ENCODE measurements around the gene RNF6.
A peak's percentile ranks its signal among the peaks of the same experiment; 100 is the strongest.

The RNF6 gene

GRCh38 chr13:26225896-26226617 is 3.9 kb upstream of the RNF6 start:
- DNase-seq (no peak), ATAC-seq (no peak)

DNA sequence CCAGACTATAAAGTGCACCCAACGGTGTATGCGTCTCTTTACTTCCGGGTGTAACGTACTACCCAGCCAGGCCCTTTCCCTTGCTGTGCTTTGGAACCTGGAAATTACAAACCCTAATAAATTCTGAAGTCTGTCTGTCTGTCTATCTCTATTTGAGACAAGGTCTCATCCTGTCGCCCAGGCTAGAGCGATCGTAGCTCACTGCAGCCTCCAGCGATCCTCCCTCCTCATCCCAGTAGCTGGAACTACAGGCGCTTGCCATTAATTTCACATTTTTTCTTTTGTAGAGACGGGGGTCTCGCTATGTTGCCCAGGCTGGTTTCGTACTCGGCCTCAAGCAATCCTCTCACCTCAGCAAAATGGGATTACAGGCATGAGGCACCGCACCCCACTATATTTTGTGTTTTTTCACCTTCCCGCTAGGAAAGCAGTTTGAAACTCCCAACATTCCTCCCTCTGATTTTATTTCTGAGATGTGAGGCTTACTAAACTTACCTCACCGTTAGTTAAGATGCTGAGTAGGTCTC is 469 bp upstream of the RNF6 start:
- no peak for DNase-seq
- peak; percentile 51 for ATAC-seq

DNA sequence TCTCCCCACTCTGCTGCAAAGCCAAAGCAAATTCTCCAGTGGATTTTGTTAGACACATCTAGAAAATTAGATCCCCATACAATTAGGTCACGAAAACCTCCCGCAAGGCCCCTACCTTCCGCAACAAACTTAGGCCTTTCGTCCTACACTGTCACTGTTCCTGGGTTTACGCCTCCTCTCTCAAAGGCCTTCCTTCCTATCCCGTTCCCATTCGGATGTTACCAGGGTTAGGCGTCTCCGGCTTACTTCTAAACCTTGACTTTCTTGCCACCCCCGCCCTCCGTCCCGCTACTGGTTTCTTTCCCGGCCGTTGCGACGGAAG is 754 bp downstream of the RNF6 start:
- ATAC-seq (no peak), DNase-seq (no peak)

DNA sequence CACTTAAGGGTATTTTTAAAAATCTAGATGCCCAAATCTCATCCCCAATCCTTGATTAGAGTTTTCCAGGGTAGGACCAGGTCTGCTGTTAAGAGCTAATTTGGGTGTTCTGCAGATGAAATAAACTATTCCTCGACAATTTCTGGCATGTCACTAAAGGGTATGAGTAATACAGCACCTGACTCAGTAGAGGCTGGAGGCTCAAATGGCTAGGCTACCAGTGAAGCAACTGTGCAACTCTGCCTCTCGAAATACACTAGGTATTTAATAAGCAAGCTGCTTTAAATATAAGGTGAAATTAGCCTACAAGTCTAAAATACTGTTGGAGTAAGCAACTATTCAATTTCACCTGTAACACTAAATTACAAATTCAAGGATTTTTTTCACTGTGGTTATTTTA is 1.5 kb downstream of the RNF6 start:
- no peak for ATAC-seq
- DNase-seq, result no peak

- DNase-seq (no peak), ATAC-seq (no peak)
Observed at GRCh38 chr13:26219726-26220125, 2.4 kb downstream of the RNF6 start.

GRCh38 chr13:26216042-26216441 is 6.1 kb downstream of the RNF6 start:
- no peak for ATAC-seq
- DNase-seq, result no peak

DNA sequence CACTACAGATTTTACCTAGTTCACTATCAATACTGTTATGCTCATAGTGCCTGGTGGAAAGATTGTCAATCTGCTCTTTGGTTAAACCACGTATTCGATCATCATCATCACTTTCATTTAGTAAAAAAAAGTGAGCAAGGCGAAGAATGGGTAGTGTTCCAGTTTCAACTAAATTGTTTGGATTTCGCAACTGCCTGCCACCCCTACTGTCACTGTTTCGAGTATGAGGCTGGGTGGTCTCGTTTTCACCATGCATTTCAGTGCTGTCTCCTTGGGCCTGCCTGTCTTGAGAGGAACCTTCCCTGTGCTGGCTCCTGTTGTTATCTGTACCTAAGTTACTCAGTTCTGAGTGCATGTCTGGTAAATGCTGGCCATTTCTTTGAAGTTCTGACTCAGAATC is 8.1 kb downstream of the RNF6 start:
- DNase-seq, result no peak
- no peak for ATAC-seq

DNA sequence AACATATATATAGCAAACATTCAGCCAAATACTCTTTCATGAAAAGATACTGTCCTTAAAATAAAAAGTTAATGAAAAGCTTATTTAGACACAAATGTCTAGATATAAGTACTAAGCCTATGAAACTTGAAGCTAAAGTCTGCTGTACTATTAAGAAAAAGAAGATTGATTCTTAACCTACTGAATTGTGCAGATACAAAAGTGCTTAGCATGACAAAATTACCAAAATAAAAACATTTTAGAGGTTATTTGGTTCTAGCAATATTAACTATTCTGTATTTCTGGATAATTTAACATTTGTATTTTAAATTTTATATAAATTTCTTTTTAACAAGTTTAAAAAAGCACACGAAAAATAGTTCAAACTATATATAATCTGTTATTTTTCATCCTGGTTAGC is 8.8 kb downstream of the RNF6 start:
- DNase-seq (no peak), ATAC-seq (no peak)

GRCh38 chr13:26208287-26208686 is 13.8 kb downstream of the RNF6 start:
- ATAC-seq, result no peak
- DNase-seq, result no peak

DNA sequence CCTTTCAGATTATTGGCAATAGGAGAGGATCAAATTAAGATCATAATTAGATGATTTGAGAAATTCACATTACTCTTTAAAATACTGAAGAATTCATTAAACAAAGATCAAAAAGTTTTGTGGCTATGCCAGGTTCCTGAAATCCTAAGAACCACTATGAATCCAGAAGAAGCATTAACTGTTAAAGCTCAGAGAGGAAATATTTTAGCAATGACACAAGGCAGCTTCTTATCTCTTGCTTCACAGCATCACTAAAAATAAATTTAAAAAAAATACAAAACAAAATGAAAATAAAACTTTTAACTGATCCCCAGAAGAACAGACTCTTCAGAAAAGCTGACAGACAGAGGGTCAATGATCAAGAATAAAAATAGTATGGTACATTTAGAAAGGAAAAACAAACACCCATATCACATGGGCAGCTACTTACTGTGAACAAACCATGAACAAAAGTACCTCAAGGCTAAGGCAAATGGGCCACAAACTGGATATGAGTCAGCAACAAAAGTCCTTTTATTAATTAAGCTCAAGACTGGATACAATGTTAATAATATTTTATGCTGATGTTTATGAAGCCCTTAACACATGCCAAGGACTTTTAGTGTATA is 19.6 kb downstream of the RNF6 start:
- ATAC-seq (no peak), DNase-seq (no peak)

- ATAC-seq, result no peak
- DNase-seq, result no peak
Observed at GRCh38 chr13:26200811-26201210, 21.3 kb downstream of the RNF6 start.

DNA sequence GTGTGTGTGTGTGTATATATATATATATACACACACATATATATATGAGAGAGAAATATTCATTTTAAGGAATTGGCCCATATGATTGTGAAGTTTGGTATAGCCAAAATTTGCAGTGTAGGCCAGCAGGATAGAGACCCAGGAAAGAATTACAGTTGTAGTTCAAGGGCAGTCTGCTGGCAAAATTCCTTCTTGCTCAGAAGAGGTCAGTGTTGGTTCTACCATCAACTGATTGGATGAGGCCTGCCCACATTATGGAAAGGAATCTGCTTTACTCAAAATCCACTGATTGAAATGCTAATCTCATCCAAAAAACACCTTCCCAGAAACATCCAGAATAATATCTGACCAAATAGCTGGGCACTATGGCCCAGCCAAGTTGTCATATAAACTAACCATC is 24.0 kb downstream of the RNF6 start:
- no peak for ATAC-seq
- no peak for DNase-seq

DNA sequence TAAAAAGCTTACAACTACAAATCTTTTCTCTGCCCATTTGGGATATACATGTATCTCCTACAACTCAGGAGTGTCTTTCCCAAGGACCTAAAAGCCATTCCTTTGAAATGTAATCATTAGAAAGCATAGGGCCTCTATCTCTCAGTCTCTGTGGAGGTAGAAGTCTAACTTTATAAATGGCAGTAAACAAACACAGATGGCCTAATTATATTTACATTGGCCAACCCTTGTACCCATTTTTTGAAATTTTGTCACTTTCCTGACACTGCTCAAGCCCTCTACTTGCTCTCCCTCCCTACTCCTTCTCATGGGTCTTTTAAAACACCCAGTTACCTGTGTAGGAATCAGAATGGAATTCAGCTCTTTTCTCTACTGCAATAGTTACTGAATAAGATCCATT is 24.8 kb downstream of the RNF6 start:
- DNase-seq (no peak), ATAC-seq (no peak)

GRCh38 chr13:26186995-26187394 is 35.1 kb downstream of the RNF6 start:
- ATAC-seq (no peak), DNase-seq (peak; percentile 13)

GRCh38 chr13:26186118-26186870 is 35.8 kb downstream of the RNF6 start:
- ATAC-seq (peak; percentile 96), DNase-seq (peak; percentile 89)

DNA sequence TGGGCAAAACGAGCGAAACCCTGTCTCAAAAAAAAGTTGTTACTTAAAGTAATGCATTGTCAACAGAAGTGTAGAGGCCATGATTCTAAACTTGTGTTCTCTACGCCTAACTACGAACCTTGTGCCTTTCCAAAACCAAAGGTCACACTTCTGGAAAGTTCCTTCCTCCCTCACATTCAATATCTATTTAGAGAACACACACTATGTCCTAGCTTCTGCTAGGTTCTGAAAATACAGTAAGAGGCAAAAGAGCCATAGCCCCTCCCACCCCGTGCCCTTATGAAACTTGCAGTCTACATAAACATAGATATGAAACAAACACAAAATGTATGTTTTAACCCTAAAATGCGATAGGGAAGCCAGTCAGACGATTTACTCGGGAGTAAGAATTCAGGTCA is 36.4 kb downstream of the RNF6 start:
- ATAC-seq, result no peak
- DNase-seq, result no peak

GRCh38 chr13:26184791-26185250 is 37.3 kb downstream of the RNF6 start:
- DNase-seq, result peak; percentile 74
- peak; percentile 26 for ATAC-seq

GRCh38 chr13:26183416-26183815 is 38.7 kb downstream of the RNF6 start:
- no peak for DNase-seq
- ATAC-seq, result no peak

- DNase-seq (no peak), ATAC-seq (no peak)
Observed at GRCh38 chr13:26179344-26179743, 42.8 kb downstream of the RNF6 start.

DNA sequence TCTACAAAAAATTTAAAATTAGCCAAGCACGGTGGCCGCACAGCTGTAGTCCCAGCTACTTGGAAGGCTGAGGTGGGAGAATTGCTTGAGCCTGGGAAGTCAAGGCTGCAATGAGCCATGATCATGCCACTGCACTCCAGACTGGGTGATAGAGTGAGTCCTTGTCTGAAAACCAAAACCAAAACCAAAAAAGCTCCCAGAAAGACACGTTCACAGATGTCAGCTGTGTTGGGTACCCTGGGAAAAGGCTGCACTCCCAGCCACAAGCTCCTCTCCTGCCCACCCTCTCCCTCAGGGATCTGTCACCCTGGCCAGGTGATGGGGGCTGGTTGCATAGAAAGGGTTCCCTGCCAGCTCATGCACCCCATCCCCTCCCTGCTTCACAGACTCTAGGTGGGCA is 53.3 kb downstream of the RNF6 start:
- DNase-seq (no peak), ATAC-seq (no peak)

DNA sequence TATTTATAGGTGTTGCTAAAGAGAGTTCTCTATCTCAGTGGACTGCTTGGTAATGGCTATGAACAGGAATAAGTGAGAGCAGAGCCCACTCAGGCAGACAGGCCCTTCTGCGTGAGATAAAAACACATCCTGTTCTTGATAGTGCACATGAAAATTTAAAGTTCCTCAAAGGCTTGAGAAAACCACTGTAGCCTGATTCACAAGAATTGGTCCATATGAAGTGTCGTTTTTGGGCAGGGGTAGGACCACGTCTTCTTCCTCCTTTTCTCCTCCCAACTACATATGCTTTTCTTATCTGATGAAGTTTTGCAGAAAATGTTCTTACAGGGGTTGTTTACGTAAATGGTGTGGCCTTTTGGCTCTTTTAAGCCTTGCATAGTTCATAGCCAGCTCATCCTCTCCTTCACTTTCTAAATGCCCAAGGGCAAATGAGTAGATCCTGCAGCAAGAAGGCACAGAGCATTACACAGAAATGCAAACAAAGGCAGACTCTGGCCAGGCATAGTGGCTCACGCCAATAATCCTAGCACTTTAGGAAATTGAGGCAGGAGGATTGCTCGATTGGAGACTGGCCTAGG is 53.8 kb downstream of the RNF6 start:
- DNase-seq (no peak), ATAC-seq (no peak)

- DNase-seq (no peak), ATAC-seq (no peak)
Observed at GRCh38 chr13:26163812-26164211, 58.3 kb downstream of the RNF6 start.

All from stimulated activated naive CD8-positive, alpha-beta T cell treated with anti-CD3 and anti-CD28 coated beads, Interleukin-15, Interleukin-2, amounts not matched to agents 100 U/mL and 50 U/mL, for 24 hours (primary cell).